AG04449 (cell line): ENCODE measurements around the gene PEX6.

Source experiments
- CTCF ChIA-PET: fragments of 350-600 bp; formaldehyde crosslinking; extraction: SDS; loops from one replicate; lab custom pipeline; 2021; ENCODE audit warnings: antibody characterized with exemption; lab: Yijun Ruan, JAX
- POLR2A ChIA-PET: fragments of 400-600, 350-600 bp; formaldehyde crosslinking; extraction: SDS; loops from one replicate; lab custom pipeline; 2020; ENCODE audit warnings: antibody characterized with exemption, inconsistent platforms; lab: Yijun Ruan, JAX
- DNase-seq: peaks from one replicate; pipeline ENCODE4 v3.0.0-alpha.2; 2010; ENCODE audit warnings: low read depth, low spot score
- H3K4me3 ChIP-seq: 2 replicates; pipeline ENCODE4 v1.5.1; 2011; ENCODE audit warnings: low read depth, mild to moderate bottlenecking, control low read depth, low read length
- CTCF ChIP-seq: IDR thresholded peaks from one replicate; pipeline ENCODE4 v1.5.1; 2011; ENCODE audit warnings: mild to moderate bottlenecking, moderate library complexity, low read length, control low read depth, inconsistent platforms; ENCODE audit not compliant: insufficient read depth; ENCODE audit errors: missing control alignments

Gene PEX6

DNA sequence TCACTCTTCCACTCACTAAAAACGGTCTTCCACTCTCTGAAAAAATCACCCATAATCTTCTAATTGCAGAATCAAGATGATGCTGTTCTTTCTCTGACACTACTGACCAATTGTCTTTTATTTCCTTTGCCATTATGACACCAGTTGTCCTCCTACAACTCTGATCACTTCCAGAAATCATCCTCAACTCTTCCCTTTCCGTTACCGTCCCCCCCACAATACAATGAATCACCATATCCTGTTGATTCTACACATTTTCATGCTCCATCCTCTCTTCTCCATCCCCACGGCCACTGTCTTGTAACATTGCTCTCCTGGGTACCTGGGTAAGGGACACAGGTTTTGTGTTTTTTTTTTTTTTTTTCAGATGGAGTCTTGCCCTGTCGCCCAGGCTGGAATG, 2.9 kb upstream of the PEX6 start:
- no peak for TF ChIP-seq CTCF
- H3K4me3 ChIP-seq = no peak overlapping the region
- ChIA-PET CTCF (no interaction called here), POLR2A (no interaction called here)
- no peak for DNase-seq

- DNase-seq = no peak
- peak overlapping the region; percentile 78 for H3K4me3 ChIP-seq
- CTCF ChIA-PET = interaction anchor here (1.1 to 2.0 kb wide), 5 partner anchors 8 to 164 kb away, joined by 3 to 5 read pairs (median 3); no protein-coding TSS in a partner anchor
- no peak for TF ChIP-seq CTCF
- POLR2A ChIA-PET = interaction anchor here (0.7 to 2.2 kb wide), 5 partner anchors 9 to 50 kb away, joined by 3 to 17 read pairs (median 4); partner anchors contain the start of gene CNPY3
These were observed 669 bp upstream of the PEX6 start for GRCh38 chr6:42979523-42980177.

DNA sequence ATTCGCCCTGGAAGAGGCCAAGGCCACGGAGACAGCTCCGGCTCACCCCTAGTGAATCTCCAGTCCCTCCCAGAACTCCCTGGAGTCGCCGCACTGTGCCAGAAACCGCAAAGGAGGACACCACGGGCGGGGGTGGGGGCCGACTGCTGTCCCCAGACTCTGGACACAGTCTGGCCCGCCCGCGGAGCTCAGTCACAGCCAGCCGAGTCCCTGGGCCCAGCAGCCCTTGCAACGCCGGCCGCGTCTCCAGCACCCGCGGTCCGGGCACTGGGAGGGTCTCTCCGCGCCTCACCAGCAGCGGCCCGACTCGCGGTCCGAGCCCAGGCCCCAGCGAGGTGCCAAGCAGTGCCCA, 518 bp downstream of the PEX6 start:
- H3K4me3 ChIP-seq = peak overlapping the region; percentile 78
- TF ChIP-seq CTCF = no peak
- ChIA-PET POLR2A (interaction anchor here (0.7 to 2.2 kb wide), 6 partner anchors 8 to 196 kb away, joined by 3 to 17 read pairs (median 4); partner anchors contain the start of gene CNPY3), CTCF (interaction anchor here (0.9 to 2.0 kb wide), 6 partner anchors 7 to 165 kb away, joined by 3 to 5 read pairs (median 3); no protein-coding TSS in a partner anchor)
- no peak for DNase-seq

DNA sequence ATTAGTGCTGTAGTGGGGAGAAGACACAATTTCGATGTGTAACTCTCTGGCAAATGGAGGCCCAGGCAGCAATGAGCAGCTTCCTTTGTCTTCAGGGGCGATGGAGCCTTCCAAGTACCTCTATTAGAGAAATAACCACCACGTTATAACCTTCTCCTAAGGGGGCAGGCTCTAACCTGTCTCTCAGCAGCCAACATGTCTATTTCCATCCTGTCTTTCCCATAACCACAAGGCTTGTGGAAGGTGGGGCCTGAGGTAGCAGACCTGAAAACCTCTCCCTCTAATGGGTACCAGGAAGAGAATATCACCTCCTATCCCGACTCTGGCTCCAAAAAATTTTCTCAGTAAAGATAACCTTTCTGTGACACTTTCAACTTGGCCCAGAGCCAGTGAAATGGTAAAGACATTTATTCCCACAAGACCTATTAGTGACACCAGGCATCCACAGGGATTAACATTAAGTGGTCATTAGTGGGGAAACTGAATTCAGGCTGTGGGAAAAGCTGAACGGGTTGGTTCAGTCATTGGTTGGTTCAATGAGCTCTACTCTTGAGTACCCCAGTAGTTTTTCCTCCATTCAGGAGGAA, 4.0 kb downstream of the PEX6 start:
- no peak for TF ChIP-seq CTCF
- POLR2A ChIA-PET = interaction anchor here (1.0 kb wide), 1 partner anchor 9 kb away, joined by 4 read pairs; the partner anchor contains the start of gene PPP2R5D
- H3K4me3 ChIP-seq = no peak overlapping the region
- CTCF ChIA-PET = no interaction called here
- no peak for DNase-seq

GRCh38 chr6:42973926-42974325, 5.1 kb downstream of the PEX6 start:
- H3K4me3 ChIP-seq = no peak overlapping the region
- no peak for DNase-seq
- ChIA-PET CTCF (no interaction called here), POLR2A (interaction anchor here (1.8 kb wide), 1 partner anchor 10 kb away, joined by 7 read pairs; the partner anchor contains the start of gene PPP2R5D)
- no peak for TF ChIP-seq CTCF

- no peak overlapping the region for H3K4me3 ChIP-seq
- no peak for DNase-seq
- TF ChIP-seq CTCF = no peak
- CTCF ChIA-PET = interaction anchor here (1.0 to 1.2 kb wide), 2 partner anchors 7 to 10 kb away, joined by 3 read pairs; partner anchors contain the start of gene PEX6
- POLR2A ChIA-PET = interaction anchor here (0.5 to 1.5 kb wide), 4 partner anchors 12 to 80 kb away, joined by 3 to 4 read pairs (median 4); partner anchors contain the start of genes KLHDC3, MEA1 and PPP2R5D
These were observed 7.1 kb downstream of the PEX6 start for GRCh38 chr6:42971746-42972327.
